Ectodermal cell (in vitro differentiated cells): ENCODE data around the gene MLLT10.
"Not testable (repeated sequence)": the region's sequence is repeated elsewhere in the genome, so short reads cannot be mapped to it uniquely, and the experiment has no call there.

Source experiments
- H3K27ac ChIP-seq: 2 replicates; pipeline ENCODE4 v1.7.0; 2013; ENCODE audit warnings: mild to moderate bottlenecking, low read depth, low read length; ENCODE audit not compliant: insufficient read depth, poor library complexity, severe bottlenecking
- H3K27me3 ChIP-seq: 2 replicates; pipeline ENCODE4 v1.7.0; 2013; ENCODE audit warnings: mild to moderate bottlenecking, low read length; ENCODE audit not compliant: insufficient read depth, control insufficient read depth, poor library complexity, severe bottlenecking
- H3K36me3 ChIP-seq: one replicate; pipeline ENCODE4 v1.7.0; 2013; ENCODE audit warnings: low read length; ENCODE audit not compliant: control insufficient read depth, insufficient read depth
- H3K4me1 ChIP-seq: one replicate; pipeline ENCODE4 v1.7.0; 2013; ENCODE audit warnings: low read length; ENCODE audit not compliant: control insufficient read depth, insufficient read depth
- H3K4me3 ChIP-seq: 2 replicates; pipeline ENCODE4 v1.7.0; 2013; ENCODE audit warnings: low read depth, low read length, control low read depth; ENCODE audit not compliant: insufficient read depth
- H3K9me3 ChIP-seq: 2 replicates; pipeline ENCODE4 v1.7.0; 2013; ENCODE audit warnings: mild to moderate bottlenecking, low read length, moderate library complexity; ENCODE audit not compliant: control insufficient read depth
- WGBS, 2 experiments: methylation state at CpG; one replicate each; pipeline ENCODE4 v1.1.7; 2013; ENCODE audit warnings: missing lambda C conversion rate in 2 of 2; 5-methylcytosine and 5-hydroxymethylcytosine counted together

Gene MLLT10

GRCh38 chr10:21712975-21713374 is 178.9 kb downstream of the MLLT10 start:
- Histone ChIP-seq H3K27me3 (no peaks in the 10 kb centered on the region), H3K4me3 (no peak overlapping the region), H3K36me3 (peaks cover 5% of the 10 kb centered on the region), H3K9me3 (no peaks in the 10 kb centered on the region), H3K4me1 (no peaks in the 10 kb centered on the region), H3K27ac (no peak overlapping the region)
- 93% methylated on average over 4 of the region's 4 CpGs for WGBS, 2 experiments

- Histone ChIP-seq H3K36me3 (peaks cover 5% of the 10 kb centered on the region), H3K4me1 (no peaks in the 10 kb centered on the region), H3K27ac (peak overlapping the region; percentile 47), H3K27me3 (no peaks in the 10 kb centered on the region), H3K4me3 (no peak overlapping the region), H3K9me3 (no peaks in the 10 kb centered on the region)
- 88 to 96% methylated on average over 1 to 2 of the region's 2 CpGs for WGBS, 2 experiments
Observed at GRCh38 chr10:21715531-21716195, 181.6 kb downstream of the MLLT10 start.

- not testable (repeated sequence) for H3K27ac ChIP-seq, H3K9me3 ChIP-seq, H3K4me3 ChIP-seq, H3K27me3 ChIP-seq, H3K4me1 ChIP-seq, H3K36me3 ChIP-seq
- 87 to 90% methylated on average over 3 of the region's 3 CpGs for WGBS, 2 experiments
Observed at GRCh38 chr10:21717437-21718054, 183.5 kb downstream of the MLLT10 start.

GRCh38 chr10:21719502-21719901 is 185.5 kb downstream of the MLLT10 start:
- 88 to 100% methylated on average over 1 of the region's 1 CpG for WGBS, 2 experiments
- Histone ChIP-seq H3K4me3 (no peak overlapping the region), H3K27ac (no peak overlapping the region), H3K36me3 (peaks cover 5% of the 10 kb centered on the region), H3K4me1 (peaks cover 4% of the 10 kb centered on the region), H3K27me3 (no peaks in the 10 kb centered on the region), H3K9me3 (no peaks in the 10 kb centered on the region)

GRCh38 chr10:21720090-21720489 is 186.1 kb downstream of the MLLT10 start:
- no peak overlapping the region for H3K27ac ChIP-seq
- peaks cover 8% of the 10 kb centered on the region for H3K4me1 ChIP-seq
- H3K9me3 ChIP-seq = no peaks in the 10 kb centered on the region
- H3K4me3 ChIP-seq = no peak overlapping the region
- no peaks in the 10 kb centered on the region for H3K27me3 ChIP-seq
- H3K36me3 ChIP-seq = peaks cover 3% of the 10 kb centered on the region
- 88 to 91% methylated on average over 3 of the region's 3 CpGs for WGBS, 2 experiments

GRCh38 chr10:21721000-21721665 is 187.1 kb downstream of the MLLT10 start:
- Histone ChIP-seq H3K9me3 (no peaks in the 10 kb centered on the region), H3K36me3 (no peaks in the 10 kb centered on the region), H3K4me1 (peaks cover 11% of the 10 kb centered on the region), H3K27me3 (no peaks in the 10 kb centered on the region), H3K4me3 (no peak overlapping the region), H3K27ac (no peak overlapping the region)
- WGBS, 2 experiments = 94 to 98% methylated on average over 6 of the region's 6 CpGs

GRCh38 chr10:21722209-21722608 is 188.2 kb downstream of the MLLT10 start:
- Histone ChIP-seq H3K27me3 (no peaks in the 10 kb centered on the region), H3K9me3 (no peaks in the 10 kb centered on the region), H3K4me1 (peaks cover 17% of the 10 kb centered on the region), H3K36me3 (no peaks in the 10 kb centered on the region), H3K4me3 (no peak overlapping the region), H3K27ac (no peak overlapping the region)
- 100% methylated on average over 1 of the region's 2 CpGs; no CpG with 5 or more reads in 1 of the 2 experiments for WGBS, 2 experiments

GRCh38 chr10:21724020-21724589 is 190.1 kb downstream of the MLLT10 start:
- no peak overlapping the region for H3K27ac ChIP-seq
- H3K27me3 ChIP-seq = no peaks in the 10 kb centered on the region
- WGBS, 2 experiments = 94 to 98% methylated on average over 5 to 7 of the region's 7 CpGs
- no peaks in the 10 kb centered on the region for H3K9me3 ChIP-seq
- H3K4me3 ChIP-seq = no peak overlapping the region
- H3K4me1 ChIP-seq = peaks cover 23% of the 10 kb centered on the region
- no peaks in the 10 kb centered on the region for H3K36me3 ChIP-seq

GRCh38 chr10:21724687-21725367 is 190.8 kb downstream of the MLLT10 start:
- no peaks in the 10 kb centered on the region for H3K27me3 ChIP-seq
- H3K4me1 ChIP-seq = peaks cover 23% of the 10 kb centered on the region
- no peak overlapping the region for H3K4me3 ChIP-seq
- WGBS, 2 experiments = 60 to 74% methylated on average over 4 of the region's 4 CpGs
- H3K27ac ChIP-seq = no peak overlapping the region
- H3K36me3 ChIP-seq = no peaks in the 10 kb centered on the region
- H3K9me3 ChIP-seq = no peaks in the 10 kb centered on the region
